GM18517 (cell line): ENCODE data around the gene TRERF1.
A peak's percentile ranks its signal among the peaks of the same experiment; 100 is the strongest.

Source experiments
- ATAC-seq: cut with Tn5 transposase; IDR thresholded peaks from one replicate; pipeline ENCODE4 v1.9.1; 2021; ENCODE audit warnings: mild to moderate bottlenecking, moderate library complexity; ENCODE audit not compliant: unreplicated experiment

Gene TRERF1

GRCh38 chr6:42424906-42425474, 26.7 kb downstream of the TRERF1 start:
- ATAC-seq = no peak

GRCh38 chr6:42423244-42423643, 28.5 kb downstream of the TRERF1 start:
- ATAC-seq = no peak

GRCh38 chr6:42420741-42421140, 31.0 kb downstream of the TRERF1 start:
- no peak for ATAC-seq

- ATAC-seq = no peak
These were observed 32.0 kb downstream of the TRERF1 start for GRCh38 chr6:42419490-42420280.

- no peak for ATAC-seq
These were observed 33.0 kb downstream of the TRERF1 start for GRCh38 chr6:42418724-42419123.

GRCh38 chr6:42417641-42418112, 34.0 kb downstream of the TRERF1 start:
- no peak for ATAC-seq

GRCh38 chr6:42411406-42411805, 40.3 kb downstream of the TRERF1 start:
- ATAC-seq = no peak

GRCh38 chr6:42410861-42411260, 40.9 kb downstream of the TRERF1 start:
- no peak for ATAC-seq

GRCh38 chr6:42409581-42409980, 42.1 kb downstream of the TRERF1 start:
- ATAC-seq = no peak

GRCh38 chr6:42407379-42407778, 44.3 kb downstream of the TRERF1 start:
- no peak for ATAC-seq

GRCh38 chr6:42406306-42407280, 45.1 kb downstream of the TRERF1 start:
- ATAC-seq = no peak

- no peak for ATAC-seq
These were observed 46.7 kb downstream of the TRERF1 start for GRCh38 chr6:42405021-42405420.

- no peak for ATAC-seq
These were observed 47.2 kb downstream of the TRERF1 start for GRCh38 chr6:42404484-42404883.

- ATAC-seq = no peak
These were observed 47.9 kb downstream of the TRERF1 start for GRCh38 chr6:42403831-42404230.

- no peak for ATAC-seq
These were observed 48.3 kb downstream of the TRERF1 start for GRCh38 chr6:42403421-42403820.

GRCh38 chr6:42402184-42402583, 49.5 kb downstream of the TRERF1 start:
- peak; percentile 90 for ATAC-seq

- no peak for ATAC-seq
These were observed 50.1 kb downstream of the TRERF1 start for GRCh38 chr6:42401613-42401951.

- ATAC-seq = no peak
These were observed 50.7 kb downstream of the TRERF1 start for GRCh38 chr6:42400886-42401612.

GRCh38 chr6:42400061-42400760, 51.5 kb downstream of the TRERF1 start:
- ATAC-seq = no peak

GRCh38 chr6:42396720-42397119, 55.0 kb downstream of the TRERF1 start:
- no peak for ATAC-seq
